HepG2 (cell line): Measurements from ENCODE around the gene TRIM28. TPM values are rescaled to one million over a fixed set of nuclear protein-coding genes. Genes with fewer than 3 reads are reported as not detected.

ENCODE experiments used
- CHD2 ChIP-seq: IDR thresholded peaks from 2 replicates; pipeline ENCODE4 v1.6.1; 2011; ENCODE audit warnings: low read depth, low read length, improper control_type of control experiment
- DPF2 ChIP-seq: sonication (generic); formaldehyde crosslinking; IDR thresholded peaks from 2 replicates; pipeline ENCODE4 v1.4.0; 2020; ENCODE audit warnings: mild to moderate bottlenecking, low read depth, missing genetic modification reagents, borderline replicate concordance
- GTF2F1 ChIP-seq: fragments of 150-350 bp; IDR thresholded peaks from 2 replicates; pipeline ENCODE4 v1.6.1; 2014; ENCODE audit warnings: low read length
- HNRNPH1 ChIP-seq: fragments of 200-400 bp; formaldehyde crosslinking; optimal IDR thresholded peaks from 2 replicates; pipeline ENCODE3; 2017; ENCODE audit warnings: mild to moderate bottlenecking, low read depth, low read length
- KDM4B ChIP-seq: sonication (generic); formaldehyde crosslinking; IDR thresholded peaks from 2 replicates; pipeline ENCODE4 v1.4.0; 2020; ENCODE audit warnings: missing genetic modification reagents
- MXD1 ChIP-seq: sonication (generic); formaldehyde crosslinking; IDR thresholded peaks from 2 replicates; pipeline ENCODE4 v1.4.0; 2020; ENCODE audit warnings: mild to moderate bottlenecking, missing genetic modification reagents
- MYC ChIP-seq: sonication (generic); formaldehyde crosslinking; IDR thresholded peaks from 2 replicates; pipeline ENCODE4 v1.9.0; 2021; ENCODE audit warnings: missing genetic modification reagents, borderline replicate concordance
- NAIF1 ChIP-seq: sonication (generic); formaldehyde crosslinking; IDR thresholded peaks from 2 replicates; pipeline ENCODE4 v1.5.0; 2020; ENCODE audit warnings: mild to moderate bottlenecking, missing genetic modification reagents, borderline replicate concordance
- NFKB2 ChIP-seq: sonication (generic); formaldehyde crosslinking; IDR thresholded peaks from 2 replicates; pipeline ENCODE4 v1.4.0; 2020; ENCODE audit warnings: missing genetic modification reagents, borderline replicate concordance
- NR0B2 ChIP-seq: sonication (generic); formaldehyde crosslinking; IDR thresholded peaks from 2 replicates; pipeline ENCODE4 v1.4.0; 2020; ENCODE audit warnings: mild to moderate bottlenecking, missing genetic modification reagents
- NRL ChIP-seq: sonication (generic); formaldehyde crosslinking; IDR thresholded peaks from 2 replicates; pipeline ENCODE4 v1.5.0; 2020; ENCODE audit warnings: missing genetic modification reagents, mild to moderate bottlenecking, moderate library complexity, borderline replicate concordance
- ONECUT2 ChIP-seq: sonication (generic); formaldehyde crosslinking; IDR thresholded peaks from 2 replicates; pipeline ENCODE4 v1.4.0; 2020; ENCODE audit warnings: missing genetic modification reagents
- PRDM10 ChIP-seq: sonication (generic); formaldehyde crosslinking; IDR thresholded peaks from 2 replicates; pipeline ENCODE4 v1.4.0; 2020; ENCODE audit warnings: low read depth, missing genetic modification reagents
- RBFOX2 ChIP-seq: fragments of 200-400 bp; formaldehyde crosslinking; IDR thresholded peaks from 2 replicates; pipeline ENCODE4 v1.6.1; 2017; ENCODE audit warnings: low read depth, mild to moderate bottlenecking, low read length
- SSRP1 ChIP-seq: IDR thresholded peaks from 2 replicates; pipeline ENCODE4 v1.6.1; 2016; ENCODE audit warnings: control low read depth
- TGIF2 ChIP-seq: IDR thresholded peaks from 2 replicates; pipeline ENCODE4 v1.6.1; 2016; ENCODE audit warnings: control low read depth, missing compliant biosample characterization
- ZNF232 ChIP-seq: sonication (generic); formaldehyde crosslinking; IDR thresholded peaks from 2 replicates; pipeline ENCODE4 v1.4.0; 2020; ENCODE audit warnings: missing genetic modification reagents, borderline replicate concordance
- ZNF441 ChIP-seq: sonication (generic); formaldehyde crosslinking; IDR thresholded peaks from 2 replicates; pipeline ENCODE4 v1.7.0; 2021; ENCODE audit warnings: missing genetic modification reagents, borderline replicate concordance
- ZNF512B ChIP-seq: sonication (generic); formaldehyde crosslinking; IDR thresholded peaks from 2 replicates; pipeline ENCODE4 v1.5.1; 2020; ENCODE audit warnings: missing genetic modification reagents, mild to moderate bottlenecking, borderline replicate concordance
- ZNF547 ChIP-seq: sonication (generic); formaldehyde crosslinking; IDR thresholded peaks from 2 replicates; pipeline ENCODE4 v1.5.1; 2020; ENCODE audit warnings: mild to moderate bottlenecking, missing genetic modification reagents
- ZSCAN12 ChIP-seq: sonication (generic); formaldehyde crosslinking; IDR thresholded peaks from 2 replicates; pipeline ENCODE4 v1.9.0; 2021; ENCODE audit warnings: mild to moderate bottlenecking, missing genetic modification reagents
- polyA plus RNA-seq, 8 experiments: library from polyadenylated mRNA; depleted of rRNA in 3 of 8; stranded (reverse) in 7 of 8; unstranded in 1 of 8; fragments of >200 nt; fragmentation: Illumina TruSeq in 4 of 8; extraction: Trizol in 4 of 8; gene quantifications; 2 replicates each; pipeline versions ENCODE4 v1.2.1 to v1.2.3, GENCODE V29; 2011 to 2016; ENCODE audit warnings: low read depth in 4 of 8, missing spikeins in 1 of 8, mixed read lengths in 1 of 8; ENCODE audit not compliant: insufficient read depth in 1 of 8
- total RNA-seq, 5 experiments: library from RNA; depleted of rRNA; stranded (reverse); fragments of >200 nt; fragmentation: Illumina TruSeq; extraction: Trizol; gene quantifications; 2 replicates each; pipeline ENCODE4 v1.2.3, GENCODE V29; 2016; ENCODE audit warnings: low read depth in 1 of 5

TRIM28 gene
- total and polyA plus RNA-seq, 2 of the 13 experiments (the other 11 are each of a cell fraction or from before 2014, with no cell fraction given) = 361 to 439 TPM

GRCh38 chr19:58558623-58559274 is 14.9 kb downstream of the TRIM28 start (continued):
- no peak for TF ChIP-seq ZNF512B (CRISPR knock-in tag)
- peak; percentile 64; the same call in 1 of the 2 replicates for TF ChIP-seq NR0B2 (CRISPR knock-in tag)
- TF ChIP-seq CHD2 = no peak
- TF ChIP-seq ZNF547 (CRISPR knock-in tag) = peak; percentile 51
- TF ChIP-seq NFKB2 (CRISPR knock-in tag) = no peak
- peak; percentile 20; the same call in 1 of the 2 replicates for TF ChIP-seq NAIF1 (CRISPR knock-in tag)
- no peak for TF ChIP-seq PRDM10 (CRISPR knock-in tag)
- TF ChIP-seq ZSCAN12 (CRISPR knock-in tag) = no peak; the same call in 1 of the 2 replicates
- TF ChIP-seq TGIF2 (CRISPR knock-in tag) = 0 out of 2 replicates have a peak, but pooled peaks have one; percentile 8
- TF ChIP-seq ONECUT2 (CRISPR knock-in tag) = no peak
- TF ChIP-seq SSRP1 (CRISPR knock-in tag) = no peak
- peak; percentile 77 for TF ChIP-seq MYC (CRISPR knock-in tag)
- TF ChIP-seq MXD1 (CRISPR knock-in tag) = no peak
- TF ChIP-seq ZNF232 (CRISPR knock-in tag) = no peak
- peak; percentile 97 for TF ChIP-seq RBFOX2
- no peak for TF ChIP-seq NRL (CRISPR knock-in tag)
- TF ChIP-seq GTF2F1 = no peak
- TF ChIP-seq KDM4B (CRISPR knock-in tag) = no peak
- no peak for TF ChIP-seq HNRNPH1
- no peak for TF ChIP-seq DPF2 (CRISPR knock-in tag)
- TF ChIP-seq ZNF441 (CRISPR knock-in tag) = peak; percentile 15; the same call in 1 of the 2 replicates
